Frontal cortex (tissue), 4 donors: ENCODE results near the gene GIN1. TPM values are rescaled to one million over a fixed set of nuclear protein-coding genes. Genes with fewer than 3 reads are reported as not detected.
"Not testable (repeated sequence)": the region's sequence is repeated elsewhere in the genome, so short reads cannot be mapped to it uniquely, and the experiment has no call there.

ENCODE experiments used
- DNase-seq, 2 donors: peaks; one replicate each; pipeline ENCODE4 v3.0.0; 2012; ENCODE audit warnings: low spot score in 2 of 2
- FAIRE-seq: peaks from 2 replicates; lab custom pipeline; 2012; peaks lifted over from hg19 to GRCh38; lab: Jason Lieb, UNC
- total RNA-seq: library from RNA; depleted of rRNA; stranded (reverse); fragments of >200 nt; gene quantifications from one replicate; pipeline ENCODE4 v1.2.3, GENCODE V29; 2014
- donor health status: control.
- donor health status: control.
- donor health status: control.

The GIN1 gene
- total RNA-seq, 1 donor from 2014 or later, result 16.3 TPM

GRCh38 chr5:103046706-103047105 lies 73.2 kb downstream of the GIN1 start:
- not testable (repeated sequence) for FAIRE-seq, DNase-seq

DNA sequence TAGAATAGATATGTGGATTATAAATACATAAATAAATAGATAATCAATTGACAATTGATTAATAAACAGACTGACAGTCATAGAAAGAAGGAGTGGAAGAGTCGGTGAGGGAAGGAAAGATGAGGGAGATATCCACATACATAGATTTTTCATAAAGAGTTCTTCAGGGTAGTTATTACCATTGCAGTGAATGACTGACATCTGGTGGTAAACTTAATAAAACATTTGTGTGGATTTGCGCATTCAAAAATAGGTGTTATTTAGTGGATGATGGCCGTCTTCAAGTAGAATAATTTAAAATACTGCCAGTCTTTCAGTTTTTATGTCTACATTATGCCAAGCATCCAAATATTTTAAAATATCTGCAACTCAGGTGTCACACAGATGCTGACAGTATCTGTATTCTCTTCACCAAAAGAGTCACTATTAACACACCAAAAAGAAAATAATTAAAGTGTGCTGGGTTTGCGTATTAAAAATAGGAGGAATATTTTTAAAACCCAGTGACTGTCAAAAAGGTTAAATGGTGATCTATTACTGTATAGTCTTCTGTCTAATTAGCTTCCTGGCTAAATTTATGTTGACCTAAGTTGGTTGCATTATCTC lies 78.8 kb downstream of the GIN1 start:
- peak in 1 of 2 donors; percentile 10 for DNase-seq
- no peak for FAIRE-seq

DNA sequence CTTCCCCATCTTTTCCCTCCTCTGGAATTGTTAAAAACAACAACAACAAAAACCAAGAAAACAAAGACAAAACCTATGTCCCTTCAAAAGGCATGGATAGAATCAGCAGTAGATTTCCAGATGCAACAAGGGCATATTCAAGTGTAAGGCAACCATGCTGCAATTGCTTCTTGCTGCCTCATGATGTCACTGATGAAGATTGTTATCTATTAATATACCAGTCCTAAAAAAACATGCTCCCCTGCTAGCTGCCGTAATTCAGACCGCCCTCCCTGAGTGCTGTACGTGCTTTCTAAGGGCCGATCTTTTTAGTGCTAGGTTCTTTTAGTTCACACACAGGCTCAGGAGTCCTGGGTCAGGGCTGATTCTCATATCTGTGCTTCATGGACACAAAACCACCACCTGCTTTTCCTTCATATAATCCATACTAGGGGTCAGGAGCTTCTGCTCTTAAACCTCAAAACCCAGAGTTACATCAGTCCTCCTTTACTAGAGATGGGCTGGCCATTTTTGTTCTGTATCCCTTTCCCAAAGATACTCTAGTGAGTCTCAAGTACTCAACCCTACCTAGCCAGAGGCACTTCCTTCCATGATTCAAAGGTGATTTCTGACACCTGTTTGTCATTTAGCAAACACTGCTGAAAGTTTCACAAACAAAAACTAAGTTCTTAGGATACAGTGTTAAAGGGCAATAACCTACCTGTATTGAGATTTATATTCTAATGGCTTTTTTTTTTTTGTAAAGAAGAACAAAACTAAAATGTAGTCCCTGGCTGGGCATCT lies 82.1 kb downstream of the GIN1 start:
- no peak for FAIRE-seq
- DNase-seq, result no peak

DNA sequence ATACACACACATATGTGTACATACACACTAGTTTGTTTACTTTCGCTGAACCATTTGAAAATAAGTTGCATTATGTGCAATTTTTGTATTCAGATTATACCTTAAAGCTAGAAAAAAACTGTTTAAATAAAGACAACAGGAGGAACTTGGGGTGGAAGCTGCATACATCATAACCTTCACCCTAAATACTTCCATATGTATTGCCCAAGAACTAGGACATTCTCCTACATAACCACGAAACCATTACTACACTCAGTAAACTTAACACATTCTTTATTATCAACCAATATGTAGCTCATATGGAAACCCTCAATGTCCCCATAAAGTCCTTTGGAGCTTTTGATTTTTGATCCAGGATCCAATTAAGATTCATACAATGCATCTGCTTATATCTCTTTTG lies 83.3 kb downstream of the GIN1 start:
- FAIRE-seq, result no peak

More for the DNA sequence above, 83.3 kb downstream of the GIN1 start:
- DNase-seq, result no peak

Other genes starting within 250 kb of the GIN1 start
- gene PPIP5K2, start 163 bp upstream of the GIN1 start, total RNA-seq, result 112 TPM
- gene MACIR, start 138.6 kb upstream of the GIN1 start, total RNA-seq, result 58.7 TPM